K562 (cell line): ENCODE data around the gene SVIL. TPM values are rescaled to one million over a fixed set of nuclear protein-coding genes. Genes with fewer than 3 reads are reported as not detected.

Experiments
- ATAC-seq: fragments of 200-7000 bp; cut with Tn5 transposase; 3 replicates; pipeline ENCODE4 v1.9.1; 2020; ENCODE audit warnings: moderate library complexity
- BruUV-seq: library from RNA; stranded (reverse); fragments of 400-500 nt; replicated peaks from 2 replicates; lab custom pipeline; 2021; lab: Mats Ljungman, UMichigan
- CTCF ChIA-PET: fragments of 300-600 bp; formaldehyde crosslinking; extraction: SDS; loops from one replicate; lab custom pipeline; 2021; ENCODE audit warnings: low intra/inter-chr PET ratio; lab: Yijun Ruan, JAX
- POLR2A ChIA-PET: fragments of 300-600, 350-650 bp; sonication (Branson Sonifier 250); formaldehyde crosslinking; extraction: SDS; loops from one replicate; lab custom pipeline; 2021; ENCODE audit warnings: antibody characterized with exemption, inconsistent platforms; lab: Yijun Ruan, JAX
- DNase-seq, 4 experiments: peaks; one replicate each; pipeline versions ENCODE4 v3.0.0 to v3.0.0-alpha.2; 2011 to 2018; ENCODE audit warnings: low spot score in 3 of 4, mixed read lengths in 3 of 4; ENCODE audit errors: extremely low read depth in 1 of 4
- FAIRE-seq: peaks from 2 replicates; lab custom pipeline; 2011; peaks lifted over from hg19 to GRCh38; lab: Jason Lieb, UNC
- H2AFZ ChIP-seq: 2 replicates; pipeline ENCODE4 v1.6.0; 2011; ENCODE audit warnings: low read depth, low read length, control low read depth, inconsistent platforms
- H3K27ac ChIP-seq: fragments of 200-600 bp; 3 replicates; pipeline ENCODE4 v1.8.0; 2011; ENCODE audit warnings: low read depth, mild to moderate bottlenecking, control low read depth, inconsistent platforms, low read length, moderate library complexity, mixed read lengths; ENCODE audit errors: extremely low read depth
- H3K27me3 ChIP-seq, 2 experiments: fragments of 300-600 bp in 1 of 2; 2 replicates in 1 of 2; 3 replicates in 1 of 2; pipeline versions ENCODE4 v1.6.0 to v1.8.0; 2011; ENCODE audit warnings: inconsistent platforms in 2 of 2, low read length in 2 of 2, mild to moderate bottlenecking in 1 of 2, mixed read lengths in 1 of 2, moderate library complexity in 1 of 2; ENCODE audit not compliant: control insufficient read depth in 2 of 2, insufficient read depth in 2 of 2
- H3K36me3 ChIP-seq: fragments of 300-600 bp; 3 replicates; pipeline ENCODE4 v1.8.0; 2011; ENCODE audit warnings: mild to moderate bottlenecking, low read length, inconsistent platforms; ENCODE audit not compliant: control insufficient read depth, insufficient read depth
- H3K4me1 ChIP-seq, 2 experiments: fragments of 200-600 bp in 1 of 2; replicated peaks in 1 of 2; 2 replicates in 1 of 2; 3 replicates in 1 of 2; pipeline versions ENCODE4 v1.5.1 to v1.8.0; 2011; ENCODE audit warnings: inconsistent platforms in 2 of 2, low read length in 2 of 2, mild to moderate bottlenecking in 1 of 2, mixed read lengths in 1 of 2, moderate library complexity in 1 of 2; ENCODE audit not compliant: control insufficient read depth in 2 of 2, insufficient read depth in 2 of 2
- H3K4me2 ChIP-seq: 2 replicates; pipeline ENCODE4 v1.6.1; 2011; ENCODE audit warnings: low read length, control low read depth, inconsistent platforms, mixed read lengths; ENCODE audit not compliant: insufficient read depth
- H3K4me3 ChIP-seq: fragments of 200-600 bp; sonication (generic), shearing (Covaris generic); 2 replicates; pipeline ENCODE4 v1.5.1; 2016; ENCODE audit warnings: control low read depth, inconsistent platforms
- H3K79me2 ChIP-seq: fragments of 200-600 bp; 3 replicates; pipeline ENCODE4 v1.8.0; 2011; ENCODE audit warnings: low read length, inconsistent platforms; ENCODE audit not compliant: control insufficient read depth, insufficient read depth
- H3K9ac ChIP-seq, 2 experiments: 2 replicates each; pipeline versions ENCODE4 v1.6.0 to v1.6.1; 2011; ENCODE audit warnings: low read depth in 2 of 2, low read length in 2 of 2, control low read depth in 1 of 2, inconsistent platforms in 1 of 2, mild to moderate bottlenecking in 1 of 2, mixed read lengths in 1 of 2; ENCODE audit not compliant: insufficient read depth in 1 of 2
- H3K9me1 ChIP-seq: one replicate; pipeline ENCODE4 v1.6.0; 2011; ENCODE audit warnings: inconsistent platforms, mild to moderate bottlenecking, low read length, moderate library complexity; ENCODE audit not compliant: control insufficient read depth, insufficient read depth
- H3K9me3 ChIP-seq: replicated peaks from 2 replicates; pipeline ENCODE4 v1.5.1; 2011; ENCODE audit warnings: low read depth, low read length, inconsistent platforms; ENCODE audit not compliant: control insufficient read depth, insufficient read depth
- H4K20me1 ChIP-seq: replicated peaks from 2 replicates; pipeline ENCODE4 v1.6.1; 2011; ENCODE audit warnings: low read length, inconsistent platforms, mixed read lengths; ENCODE audit not compliant: control insufficient read depth, insufficient read depth
- FOXP1 ChIP-seq: sonication (generic); formaldehyde crosslinking; IDR thresholded peaks from 2 replicates; pipeline ENCODE4 v1.8.0; 2022; ENCODE audit warnings: mild to moderate bottlenecking, missing genetic modification reagents
- ZNF592 ChIP-seq: fragments of 450-650 bp; IDR thresholded peaks from 2 replicates; pipeline ENCODE4 v1.6.1; 2017; ENCODE audit warnings: antibody characterized with exemption, mild to moderate bottlenecking
- WGBS: fragments of 100-300 bp; shearing (Covaris generic); methylation state at CpG from one replicate; pipeline ENCODE4 v1.1.6; 2016; ENCODE audit warnings: low coverage, mixed read lengths; ENCODE audit not compliant: insufficient coverage; ENCODE audit errors: missing lambda C conversion rate; 5-methylcytosine and 5-hydroxymethylcytosine counted together
- in situ Hi-C: fragments of 300-500 bp; cut with MboI; formaldehyde crosslinking; loops from 4 replicates; pipeline ENCODE4 v1.15.0; 2018; ENCODE audit warnings: inconsistent platforms, mixed read lengths
- intact Hi-C: fragments of 100-400 bp; cut with micrococcal nuclease; formaldehyde crosslinking; loops from 2 replicates; pipeline ENCODE4 v1.14.2; 2022
- polyA plus RNA-seq, 8 experiments: library from polyadenylated mRNA; depleted of rRNA in 4 of 8; stranded (reverse) in 5 of 8; unstranded in 3 of 8; fragments of >200 nt; fragmentation: Nextera tagmentation in 2 of 8; fragmentation: Illumina TruSeq in 1 of 8; extraction: Ambion mirVana in 2 of 8; extraction: Trizol in 1 of 8; gene quantifications; 2 replicates each; pipeline versions ENCODE4 v1.2.1 to v1.2.3, GENCODE V29; 2011 to 2014; ENCODE audit warnings: inconsistent platforms in 1 of 8, missing spikeins in 1 of 8
- total RNA-seq, 7 experiments: library from RNA; depleted of rRNA in 6 of 7; stranded (reverse); fragments of >200 nt in 6 of 7; fragmentation: Illumina TruSeq in 2 of 7; extraction: Trizol in 2 of 7; gene quantifications; 2 replicates each; pipeline versions ENCODE4 v1.2.1 to v1.2.3, GENCODE V29; 2011 to 2021; ENCODE audit warnings: low replicate concordance in 1 of 7

SVIL gene
- total and polyA plus RNA-seq, 9 of the 15 experiments (the other 6 are each of a cell fraction or from before 2014, with no cell fraction given) = under 0.01 to 0.18 (median 0.05) TPM; not detected in 3

GRCh38 chr10:29502351-29502750 lies 132.4 kb downstream of the SVIL start:
- no peaks in the 10 kb centered on the region for H4K20me1 ChIP-seq
- H3K27me3 ChIP-seq = peaks cover 4 to 23% of the 10 kb centered on the region in 2 experiments
- H3K27ac ChIP-seq = no peak overlapping the region
- ChIA-PET POLR2A (interaction anchor here (1.2 kb wide), 1 partner anchor 32 kb away, joined by 4 read pairs; no protein-coding TSS in a partner anchor), CTCF (no interaction called here)
- 0% methylated on average over 1 of the region's 1 CpG for WGBS
- no peak overlapping the region for H3K4me2 ChIP-seq
- no peaks in the 10 kb centered on the region for H3K9me3 ChIP-seq
- H2AFZ ChIP-seq = no peak overlapping the region
- H3K79me2 ChIP-seq = no peaks in the 10 kb centered on the region
- intact Hi-C loops (no loop called here), in situ Hi-C loops (no loop called here)
- DNase-seq (no peak), FAIRE-seq (no peak), ATAC-seq (no peak)
- no peak overlapping the region for H3K9ac ChIP-seq
- H3K4me1 ChIP-seq = no peaks in the 10 kb centered on the region; a peak in 1 of 5 replicates
- no peak for TF ChIP-seq FOXP1 (CRISPR knock-in tag)
- no peak for TF ChIP-seq ZNF592
- BruUV-seq = no TSS peak
- H3K9me1 ChIP-seq = no peaks in the 10 kb centered on the region
- H3K36me3 ChIP-seq = no peaks in the 10 kb centered on the region
- H3K4me3 ChIP-seq = no peak overlapping the region
